HFFc6 (cell line): Measurements from ENCODE around the gene RNF150. TPM values are rescaled to one million over a fixed set of nuclear protein-coding genes. Genes with fewer than 3 reads are reported as not detected.
"Not testable (repeated sequence)": the region's sequence is repeated elsewhere in the genome, so short reads cannot be mapped to it uniquely, and the experiment has no call there.

Experiments
- DNase-seq: peaks from one replicate; pipeline ENCODE4 v3.0.0-alpha.2; 2018
- H3K27ac Mint-ChIP-seq: 2 replicates; pipeline ENCODE4 v1.8.0; 2020; ENCODE audit warnings: mild to moderate bottlenecking, mixed read lengths
- H3K27me3 Mint-ChIP-seq: 2 replicates; pipeline ENCODE4 v1.8.0; 2021; ENCODE audit warnings: mild to moderate bottlenecking, moderate library complexity, mixed read lengths; ENCODE audit not compliant: insufficient read depth
- H3K36me3 Mint-ChIP-seq: 2 replicates; pipeline ENCODE4 v1.8.0; 2021; ENCODE audit warnings: low read depth, mixed read lengths
- H3K4me1 Mint-ChIP-seq: 2 replicates; pipeline ENCODE4 v1.8.0; 2020; ENCODE audit warnings: low read depth, mixed read lengths
- H3K4me3 Mint-ChIP-seq: 2 replicates; pipeline ENCODE4 v1.8.0; 2020; ENCODE audit warnings: mild to moderate bottlenecking, moderate library complexity, mixed read lengths
- H3K9me3 Mint-ChIP-seq: 2 replicates; pipeline ENCODE4 v1.8.0; 2020; ENCODE audit warnings: mild to moderate bottlenecking, mixed read lengths
- CTCF ChIP-seq: fragments of 200-600 bp; sonication (generic); IDR thresholded peaks from 2 replicates; pipeline ENCODE4 v1.5.0; 2021; ENCODE audit warnings: antibody characterized with exemption, mild to moderate bottlenecking
- total RNA-seq, 6 experiments: library from RNA; stranded (reverse); fragmentation: NEBNext Ultra II Directional; extraction: Animal tissue kit (Norgen Biotek cat#: 25700); gene quantifications; 2 replicates in 1 of 6; 3 replicates in 5 of 6; pipeline ENCODE4 v1.2.3, GENCODE V29; 2021

Gene RNF150
- total RNA-seq, 6 experiments from 2014 or later: 15.1 to 24.2 (median 20.7) TPM

- DNase-seq: no peak
- no peak overlapping the region for H3K4me3 Mint-ChIP-seq
- peaks cover 37% of the 10 kb centered on the region for H3K27me3 Mint-ChIP-seq
- H3K27ac Mint-ChIP-seq: no peak overlapping the region
- H3K4me1 Mint-ChIP-seq: peaks cover 8% of the 10 kb centered on the region
- no peaks in the 10 kb centered on the region for H3K36me3 Mint-ChIP-seq
- no peaks in the 10 kb centered on the region for H3K9me3 Mint-ChIP-seq
- TF ChIP-seq CTCF: no peak
Observed at GRCh38 chr4:140811429-140811828, 321.8 kb downstream of the RNF150 start.

GRCh38 chr4:140810591-140811169 is 322.6 kb downstream of the RNF150 start:
- H3K4me3 Mint-ChIP-seq, H3K36me3 Mint-ChIP-seq, DNase-seq, H3K27ac Mint-ChIP-seq, H3K4me1 Mint-ChIP-seq, H3K9me3 Mint-ChIP-seq: not testable (repeated sequence)
- H3K27me3 Mint-ChIP-seq: peaks cover 33% of the 10 kb centered on the region

Other genes starting within 250 kb of the RNF150 start
- gene ZNF330, start 87.4 kb upstream of the RNF150 start, total RNA-seq: 10 to 100 TPM; 39.4 to 48.8 (median 42.2) TPM